Uterus (tissue), 4 donors: ENCODE measurements around the gene BRCA2. TPM values are rescaled to one million over a fixed set of nuclear protein-coding genes. Genes with fewer than 3 reads are reported as not detected.

Experiments
- DNase-seq, 2 donors: peaks; one replicate each; pipeline ENCODE4 v3.0.0-alpha.2; 2019 to 2020
- H3K27ac ChIP-seq, 2 donors: fragments of 200-600 bp; sonication (generic); 1 replicate in 1 of 2; 2 replicates in 1 of 2; pipeline ENCODE4 v1.5.1; 2016 to 2018
- H3K27me3 ChIP-seq, 2 donors: fragments of 200-600 bp; sonication (generic); one replicate each; pipeline ENCODE4 v1.5.1; 2018 to 2019; ENCODE audit warnings: control low read depth in 1 of 2
- H3K36me3 ChIP-seq, 2 donors: fragments of 200-600 bp; sonication (generic); one replicate each; pipeline ENCODE4 v1.5.1; 2019; ENCODE audit warnings: control low read depth in 1 of 2
- H3K4me1 ChIP-seq, 2 donors: fragments of 200-600 bp; sonication (generic); one replicate each; pipeline ENCODE4 v1.5.1; 2018 to 2019; ENCODE audit warnings: control low read depth in 1 of 2
- H3K4me3 ChIP-seq, 2 donors: fragments of 200-600 bp; sonication (generic); 1 replicate in 1 of 2; 2 replicates in 1 of 2; pipeline ENCODE4 v1.5.1; 2018 to 2019; ENCODE audit warnings: mild to moderate bottlenecking in 1 of 2
- H3K9me3 ChIP-seq, 2 donors: fragments of 200-600 bp; sonication (generic); one replicate each; pipeline ENCODE4 v1.5.1; 2019; ENCODE audit warnings: control low read depth in 1 of 2
- CTCF ChIP-seq, 4 experiments: fragments of 200-600 bp in 2 of 4; fragments of 450-650 bp in 2 of 4; sonication (generic) in 2 of 4; IDR thresholded peaks; one replicate each; pipeline ENCODE4 v1.5.1; 2016 to 2019; ENCODE audit warnings: antibody characterized with exemption in 4 of 4, mild to moderate bottlenecking in 2 of 4, moderate library complexity in 1 of 4
- POLR2A ChIP-seq, 2 donors: fragments of 450-650 bp; IDR thresholded peaks; one replicate each; pipeline ENCODE4 v1.6.1; 2016; ENCODE audit warnings: antibody characterized with exemption in 2 of 2, mild to moderate bottlenecking in 1 of 2, moderate library complexity in 1 of 2
- intact Hi-C: fragments of 100-400 bp; cut with DNase I; formaldehyde crosslinking; loops from one replicate; pipeline ENCODE4 v1.15.1; 2023; ENCODE audit warnings: low total_unique reads
- total RNA-seq, 4 donors: library from RNA; depleted of rRNA in 3 of 4; stranded (reverse); fragments of >200 nt in 3 of 4; gene quantifications; one replicate each; pipeline versions ENCODE4 v1.1.0 to v1.2.4, GENCODE V29; 2014 to 2023
- donor health status: DM: yes; HTN: yes; CAD: no.

The BRCA2 gene
- total RNA-seq, 4 donors from 2014 or later: 0.26 to 11.5 (median 0.89) TPM

- no peaks in the 10 kb centered on the region for H3K36me3 ChIP-seq
- intact Hi-C loops: no loop called here
- peak overlapping the region; percentile 20 to 58 for H3K27ac ChIP-seq
- TF ChIP-seq CTCF (IDR thresholded peaks at IDR 0.05) (no peak), POLR2A (IDR thresholded peaks at IDR 0.05) (no peak)
- H3K4me3 ChIP-seq: no peak overlapping the region
- peak; percentile 59 to 73 for DNase-seq
- no peaks in the 10 kb centered on the region for H3K4me1 ChIP-seq
- H3K27me3 ChIP-seq: no peaks in the 10 kb centered on the region
- H3K9me3 ChIP-seq: no peaks in the 10 kb centered on the region
Observed at GRCh38 chr13:32409561-32410421, 94.5 kb downstream of the BRCA2 start.

- TF ChIP-seq POLR2A (IDR thresholded peaks at IDR 0.05) (no peak), CTCF (IDR thresholded peaks at IDR 0.05) (no peak)
- Histone ChIP-seq H3K4me3 (no peak overlapping the region), H3K27me3 (no peaks in the 10 kb centered on the region), H3K27ac (no peak overlapping the region), H3K4me1 (no peaks in the 10 kb centered on the region), H3K9me3 (no peaks in the 10 kb centered on the region), H3K36me3 (no peaks in the 10 kb centered on the region)
- intact Hi-C loops: no loop called here
- DNase-seq: no peak
Observed at GRCh38 chr13:32413284-32413683, 98.0 kb downstream of the BRCA2 start.

- Histone ChIP-seq H3K9me3 (no peaks in the 10 kb centered on the region), H3K27ac (no peak overlapping the region), H3K36me3 (no peaks in the 10 kb centered on the region), H3K4me1 (no peaks in the 10 kb centered on the region), H3K4me3 (no peak overlapping the region), H3K27me3 (no peaks in the 10 kb centered on the region)
- intact Hi-C loops: no loop called here
- TF ChIP-seq POLR2A (IDR thresholded peaks at IDR 0.05): no peak
- TF ChIP-seq CTCF (IDR thresholded peaks at IDR 0.05): no peak
- no peak for DNase-seq
Observed at GRCh38 chr13:32414580-32414979, 99.3 kb downstream of the BRCA2 start.

GRCh38 chr13:32415019-32415418 lies 99.7 kb downstream of the BRCA2 start:
- no peaks in the 10 kb centered on the region for H3K27me3 ChIP-seq
- no peak for DNase-seq
- TF ChIP-seq CTCF (IDR thresholded peaks at IDR 0.05) (no peak), POLR2A (IDR thresholded peaks at IDR 0.05) (no peak)
- no peak overlapping the region for H3K4me3 ChIP-seq
- H3K36me3 ChIP-seq: no peaks in the 10 kb centered on the region
- peaks cover 0 to under 1% of the 10 kb centered on the region in 2 donors for H3K9me3 ChIP-seq
- H3K27ac ChIP-seq: no peak overlapping the region
- no peaks in the 10 kb centered on the region for H3K4me1 ChIP-seq
- intact Hi-C loops: no loop called here

- peaks cover 0 to 3% of the 10 kb centered on the region in 2 donors for H3K9me3 ChIP-seq
- TF ChIP-seq POLR2A (IDR thresholded peaks at IDR 0.05) (no peak), CTCF (IDR thresholded peaks at IDR 0.05) (no peak)
- intact Hi-C loops: no loop called here
Observed at GRCh38 chr13:32417995-32418394, 102.7 kb downstream of the BRCA2 start.

More at GRCh38 chr13:32417995-32418394, 102.7 kb downstream of the BRCA2 start:
- DNase-seq: no peak
- no peak overlapping the region for H3K4me3 ChIP-seq
- no peaks in the 10 kb centered on the region for H3K27me3 ChIP-seq
- no peaks in the 10 kb centered on the region for H3K36me3 ChIP-seq
- H3K27ac ChIP-seq: no peak overlapping the region
- H3K4me1 ChIP-seq: peaks cover 0 to 3% of the 10 kb centered on the region in 2 donors
